NT2/D1 (cell line): ENCODE results near the gene SOCS3.

Experiments
- DNase-seq: peaks from one replicate; pipeline ENCODE4 v3.0.0-alpha.2; 2011; ENCODE audit warnings: low read depth, low spot score
- H3K27me3 ChIP-seq: 2 replicates; pipeline ENCODE4 v1.6.0; 2011; ENCODE audit warnings: mild to moderate bottlenecking; ENCODE audit not compliant: insufficient read length, insufficient read depth
- H3K36me3 ChIP-seq: 2 replicates; pipeline ENCODE4 v1.6.1; 2011; ENCODE audit warnings: mild to moderate bottlenecking, low read length, mixed read lengths; ENCODE audit not compliant: insufficient read depth, insufficient read length
- H3K4me1 ChIP-seq: 2 replicates; pipeline ENCODE4 v1.5.1; 2011; ENCODE audit not compliant: insufficient read depth, insufficient read length
- H3K4me3 ChIP-seq: 2 replicates; pipeline ENCODE4 v1.5.1; 2011; ENCODE audit warnings: low read depth; ENCODE audit not compliant: insufficient read length
- H3K9ac ChIP-seq: 2 replicates; pipeline ENCODE4 v1.6.0; 2011; ENCODE audit warnings: low read depth; ENCODE audit not compliant: insufficient read length
- H3K9me3 ChIP-seq: 2 replicates; pipeline ENCODE4 v1.5.1; 2011; ENCODE audit warnings: mild to moderate bottlenecking, low read length; ENCODE audit not compliant: insufficient read depth
- SUZ12 ChIP-seq: IDR thresholded peaks from 2 replicates; pipeline ENCODE4 v1.6.1; 2011; ENCODE audit not compliant: insufficient read length, insufficient read depth; ENCODE audit errors: extremely low read depth
- YY1 ChIP-seq: IDR thresholded peaks from 2 replicates; pipeline ENCODE4 v1.6.1; 2011; ENCODE audit not compliant: insufficient read length, insufficient read depth
- ZNF274 ChIP-seq: IDR thresholded peaks from 2 replicates; pipeline ENCODE4 v1.6.1; 2011; ENCODE audit warnings: mild to moderate bottlenecking, low read depth, low read length

Gene SOCS3

GRCh38 chr17:78358538-78359320 lies 1.1 kb downstream of the SOCS3 start:
- Histone ChIP-seq H3K36me3 (peaks cover 30% of the 10 kb centered on the region), H3K9ac (peak overlapping the region; percentile 81), H3K27me3 (peaks cover 76% of the 10 kb centered on the region), H3K4me3 (peak overlapping the region; percentile 80), H3K9me3 (no peaks in the 10 kb centered on the region), H3K4me1 (peaks cover 32% of the 10 kb centered on the region)
- TF ChIP-seq ZNF274 (no peak), SUZ12 (peak; percentile 79)
- no peak for DNase-seq

GRCh38 chr17:78357672-78358537 lies 2.0 kb downstream of the SOCS3 start:
- H3K27me3 ChIP-seq = peaks cover 72% of the 10 kb centered on the region
- peaks cover 32% of the 10 kb centered on the region for H3K4me1 ChIP-seq
- TF ChIP-seq ZNF274 (no peak), YY1 (no peak), SUZ12 (no peak)
- H3K9ac ChIP-seq = no peak overlapping the region
- peaks cover 30% of the 10 kb centered on the region for H3K36me3 ChIP-seq
- no peaks in the 10 kb centered on the region for H3K9me3 ChIP-seq
- no peak for DNase-seq
- no peak overlapping the region for H3K4me3 ChIP-seq

- peaks cover 65% of the 10 kb centered on the region for H3K27me3 ChIP-seq
These were observed 2.7 kb downstream of the SOCS3 start for GRCh38 chr17:78357177-78357586.

GRCh38 chr17:78356101-78356713 lies 3.7 kb downstream of the SOCS3 start:
- Histone ChIP-seq H3K9ac (no peak overlapping the region), H3K4me3 (no peak overlapping the region), H3K36me3 (peaks cover 30% of the 10 kb centered on the region), H3K4me1 (peaks cover 32% of the 10 kb centered on the region), H3K27me3 (peaks cover 59% of the 10 kb centered on the region), H3K9me3 (no peaks in the 10 kb centered on the region)
- peak; percentile 69 for DNase-seq
- TF ChIP-seq YY1 (no peak), ZNF274 (no peak), SUZ12 (no peak)

More at GRCh38 chr17:78357177-78357586, 2.7 kb downstream of the SOCS3 start:
- Histone ChIP-seq H3K4me3 (no peak overlapping the region), H3K9ac (no peak overlapping the region), H3K9me3 (no peaks in the 10 kb centered on the region), H3K4me1 (peaks cover 32% of the 10 kb centered on the region), H3K36me3 (peaks cover 30% of the 10 kb centered on the region)
- TF ChIP-seq SUZ12 (no peak), ZNF274 (no peak), YY1 (no peak)
- DNase-seq = no peak

- H3K9me3 ChIP-seq = no peaks in the 10 kb centered on the region
- no peak for DNase-seq
- peaks cover 32% of the 10 kb centered on the region for H3K4me1 ChIP-seq
- no peak overlapping the region for H3K9ac ChIP-seq
- TF ChIP-seq SUZ12 (no peak), YY1 (no peak), ZNF274 (no peak)
- peaks cover 57% of the 10 kb centered on the region for H3K27me3 ChIP-seq
- H3K36me3 ChIP-seq = peaks cover 30% of the 10 kb centered on the region
- H3K4me3 ChIP-seq = no peak overlapping the region
These were observed 4.2 kb downstream of the SOCS3 start for GRCh38 chr17:78355701-78356100.

- Histone ChIP-seq H3K4me3 (no peak overlapping the region), H3K4me1 (peaks cover 32% of the 10 kb centered on the region), H3K27me3 (peaks cover 62% of the 10 kb centered on the region), H3K9me3 (no peaks in the 10 kb centered on the region), H3K36me3 (peaks cover 30% of the 10 kb centered on the region), H3K9ac (no peak overlapping the region)
- TF ChIP-seq SUZ12 = no peak
- TF ChIP-seq YY1 = no peak
- TF ChIP-seq ZNF274 = no peak
- no peak for DNase-seq
These were observed 4.7 kb downstream of the SOCS3 start for GRCh38 chr17:78355045-78355641.
